ENCODE measurements around the gene RIN3. TPM values are rescaled to one million over a fixed set of nuclear protein-coding genes. Genes with fewer than 3 reads are reported as not detected.

The RIN3 gene
- total and polyA plus RNA-seq, 10 of the 15 experiments (the other 5 are each of a cell fraction or from before 2014, with no cell fraction given) = 0.91 to 23.3 (median 6.3) TPM

DNA sequence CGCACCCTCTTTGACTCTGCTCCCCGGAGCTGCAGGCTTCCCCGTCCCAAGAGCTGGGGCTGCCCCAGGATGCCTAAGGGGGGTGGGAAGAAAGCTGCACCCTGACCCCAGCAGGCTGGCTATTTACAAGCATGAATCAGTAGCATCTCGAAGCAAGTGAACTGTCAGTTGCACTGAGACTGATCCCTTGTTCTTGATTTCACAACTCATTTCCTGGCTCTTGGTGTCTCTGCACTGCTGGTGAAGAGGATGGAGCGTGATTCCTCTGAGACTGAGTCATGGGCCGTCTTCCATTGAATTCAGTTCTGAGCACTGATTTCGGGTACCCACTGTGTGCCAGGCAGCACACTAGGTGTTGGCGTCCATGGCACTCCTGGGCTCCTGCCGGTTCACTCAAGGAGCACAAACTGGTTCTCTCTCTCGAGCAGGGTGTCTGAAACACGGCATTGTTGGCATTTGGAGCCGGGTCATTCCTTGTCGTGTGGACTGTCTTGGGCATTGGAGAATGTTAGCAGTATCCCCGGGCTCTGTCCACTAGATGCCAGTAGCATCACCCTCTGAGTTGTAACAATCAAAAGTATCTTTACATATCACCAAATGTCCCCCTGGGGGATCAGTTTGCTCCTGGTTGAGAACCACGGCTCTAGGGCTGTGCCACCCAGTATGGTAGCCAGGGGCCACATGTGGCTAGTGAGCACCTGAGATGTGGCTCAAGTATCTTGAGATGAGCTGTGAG lies 86.9 kb downstream of the RIN3 start:
- FAIRE-seq (no peak), ATAC-seq (peak; percentile 51), DNase-seq (ENCODE audit: low read depth, low spot score) (no peak)
- Histone ChIP-seq H3K27me3 (replicated peaks in 1 of 2; ENCODE audit: control insufficient read depth in 2 of 2, insufficient read depth in 2 of 2, low read length in 1 of 2) (no peaks in the 10 kb centered on the region), H3K79me2 (ENCODE audit: control insufficient read depth, insufficient read depth, low read length) (no peaks in the 10 kb centered on the region), H3K4me1 (ENCODE audit: control insufficient read depth, insufficient read depth, low read length) (no peaks in the 10 kb centered on the region; the same call in 1 of the 2 replicates), H3K4me3 (no peak overlapping the region), H2AFZ (ENCODE audit: control insufficient read depth, low read depth, low read length) (no peak overlapping the region), H3K9me3 (replicated peaks; ENCODE audit: control insufficient read depth, insufficient read depth, low read length) (no peaks in the 10 kb centered on the region; the same call in 2 of the 3 replicates), H3K9ac (ENCODE audit: control insufficient read depth, insufficient read depth, low read length) (no peak overlapping the region), H3K4me2 (ENCODE audit: control insufficient read depth, insufficient read depth) (no peak overlapping the region), H3K36me3 (ENCODE audit: control insufficient read depth in 2 of 2, insufficient read depth in 2 of 2, low read length in 1 of 2) (no peaks in the 10 kb centered on the region), H4K20me1 (ENCODE audit: control insufficient read depth, insufficient read depth) (no peaks in the 10 kb centered on the region), H3K27ac (ENCODE audit: control insufficient read depth, insufficient read depth) (no peak overlapping the region)
- ChIA-PET CTCF (interaction anchor here (0.7 to 4.3 kb wide), 6 partner anchors 9 to 23 kb away, joined by 3 to 23 read pairs (median 4); no protein-coding TSS in a partner anchor), POLR2A (interaction anchor here (1.0 kb wide), 1 partner anchor 23 kb away, joined by 3 read pairs; no protein-coding TSS in a partner anchor), SMC1A (ENCODE audit: uncharacterized antibody, unreplicated experiment) (interaction anchor here (1.2 to 1.4 kb wide), 3 partner anchors 13 to 54 kb away, joined by 3 to 4 read pairs (median 4); no protein-coding TSS in a partner anchor), RAD21 (ENCODE audit: unreplicated experiment) (interaction anchor here (1.0 kb wide), 1 partner anchor 31 kb away, joined by 3 read pairs; no protein-coding TSS in a partner anchor)
- BruUV-seq (replicated peaks) = no TSS peak
- in situ Hi-C loops (cut with MboI) = no loop called here
- intact Hi-C loops (cut with micrococcal nuclease; ENCODE audit: unreplicated experiment) = no loop called here
- 51% methylated on average over 15 of the region's 15 CpGs for WGBS (ENCODE audit: insufficient coverage, insufficient replicate concordance, low lambda C conversion rate, missing lambda C conversion rate)
- TF ChIP-seq, protein P1, sequence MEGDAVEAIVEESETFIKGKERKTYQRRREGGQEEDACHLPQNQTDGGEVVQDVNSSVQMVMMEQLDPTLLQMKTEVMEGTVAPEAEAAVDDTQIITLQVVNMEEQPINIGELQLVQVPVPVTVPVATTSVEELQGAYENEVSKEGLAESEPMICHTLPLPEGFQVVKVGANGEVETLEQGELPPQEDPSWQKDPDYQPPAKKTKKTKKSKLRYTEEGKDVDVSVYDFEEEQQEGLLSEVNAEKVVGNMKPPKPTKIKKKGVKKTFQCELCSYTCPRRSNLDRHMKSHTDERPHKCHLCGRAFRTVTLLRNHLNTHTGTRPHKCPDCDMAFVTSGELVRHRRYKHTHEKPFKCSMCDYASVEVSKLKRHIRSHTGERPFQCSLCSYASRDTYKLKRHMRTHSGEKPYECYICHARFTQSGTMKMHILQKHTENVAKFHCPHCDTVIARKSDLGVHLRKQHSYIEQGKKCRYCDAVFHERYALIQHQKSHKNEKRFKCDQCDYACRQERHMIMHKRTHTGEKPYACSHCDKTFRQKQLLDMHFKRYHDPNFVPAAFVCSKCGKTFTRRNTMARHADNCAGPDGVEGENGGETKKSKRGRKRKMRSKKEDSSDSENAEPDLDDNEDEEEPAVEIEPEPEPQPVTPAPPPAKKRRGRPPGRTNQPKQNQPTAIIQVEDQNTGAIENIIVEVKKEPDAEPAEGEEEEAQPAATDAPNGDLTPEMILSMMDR (IDR thresholded peaks at IDR 0.05 in 2 of 3, conservative IDR thresholded peaks at IDR 0.05 in 1 of 3; ENCODE audit: control insufficient read depth in 2 of 3, extremely low read depth in 1 of 3, insufficient read depth in 1 of 3, low read depth in 3 of 3, low read length in 3 of 3) = peak in 2 of 3 experiments; percentile 3 to 17; a peak in 1 of 6 replicates
- peak; percentile 15; the same call in 1 of the 2 replicates for TF ChIP-seq RAD21 (IDR thresholded peaks at IDR 0.05; ENCODE audit: insufficient read depth, low read depth, low read length)
- no peak for TF ChIP-seq NFYB (IDR thresholded peaks at IDR 0.05; ENCODE audit: insufficient read depth, low read depth, low read length)
- TF ChIP-seq RCOR1 (conservative IDR thresholded peaks at IDR 0.05; ENCODE audit: low read depth, low read length) = no peak
